ENCODE results near the gene CFAP100.

The CFAP100 gene

DNA sequence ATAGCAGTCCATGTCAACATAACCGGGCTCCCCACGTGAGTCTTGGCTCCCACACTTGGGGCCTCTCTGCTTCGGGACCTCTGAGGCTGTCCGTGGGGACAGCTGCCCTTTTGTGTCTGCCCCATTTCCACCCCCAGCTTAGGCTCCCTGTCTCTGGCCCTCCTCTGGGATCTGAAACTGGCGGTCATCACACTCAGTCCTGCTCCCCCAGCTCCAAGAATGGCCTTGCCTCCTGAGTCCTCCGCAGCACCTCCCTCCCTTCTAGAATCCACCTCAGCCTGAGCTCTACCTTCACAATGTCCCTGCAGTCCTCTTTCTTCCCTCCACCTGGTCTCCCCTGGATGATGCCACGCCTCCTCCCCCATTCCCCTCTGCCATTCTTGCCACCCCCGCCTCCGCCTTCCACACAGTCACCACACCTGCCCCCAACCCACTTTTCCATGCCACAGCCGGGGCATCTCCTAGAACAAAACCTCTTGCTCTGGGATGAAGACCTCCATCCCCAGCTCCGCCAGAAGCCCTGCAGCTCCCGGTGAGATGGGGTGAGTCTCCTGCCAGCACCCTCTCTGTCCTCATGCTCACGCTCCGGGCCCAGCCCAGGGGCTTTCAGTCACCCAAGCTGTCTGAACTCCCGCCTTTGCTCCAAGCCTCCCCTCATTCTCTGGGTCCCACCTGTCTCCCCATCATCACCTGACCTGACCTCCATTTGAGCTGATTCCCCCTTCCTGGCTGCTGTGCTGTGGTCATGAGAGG is 88.0 kb downstream of the CFAP100 start:
- Histone ChIP-seq H3K4me2 (no peak overlapping the region), H3K4me3 (IDR thresholded peaks at IDR 0.05; ENCODE audit: insufficient read depth, low read depth, low read length) (no peak overlapping the region), H3K36me3 (ENCODE audit: insufficient read depth) (no peaks in the 10 kb centered on the region), H3K27ac (no peak overlapping the region), H3K27me3 (ENCODE audit: insufficient read depth, low read depth) (no peaks in the 10 kb centered on the region), H3K79me2 (ENCODE audit: insufficient read depth, low read depth) (no peaks in the 10 kb centered on the region), H2AFZ (ENCODE audit: low read depth) (no peak overlapping the region), H4K20me1 (ENCODE audit: insufficient read depth) (no peaks in the 10 kb centered on the region), H3K9ac (no peak overlapping the region), H3K4me1 (ENCODE audit: low read depth, poor library complexity, severe bottlenecking) (no peaks in the 10 kb centered on the region)
- TF ChIP-seq, protein P1, sequence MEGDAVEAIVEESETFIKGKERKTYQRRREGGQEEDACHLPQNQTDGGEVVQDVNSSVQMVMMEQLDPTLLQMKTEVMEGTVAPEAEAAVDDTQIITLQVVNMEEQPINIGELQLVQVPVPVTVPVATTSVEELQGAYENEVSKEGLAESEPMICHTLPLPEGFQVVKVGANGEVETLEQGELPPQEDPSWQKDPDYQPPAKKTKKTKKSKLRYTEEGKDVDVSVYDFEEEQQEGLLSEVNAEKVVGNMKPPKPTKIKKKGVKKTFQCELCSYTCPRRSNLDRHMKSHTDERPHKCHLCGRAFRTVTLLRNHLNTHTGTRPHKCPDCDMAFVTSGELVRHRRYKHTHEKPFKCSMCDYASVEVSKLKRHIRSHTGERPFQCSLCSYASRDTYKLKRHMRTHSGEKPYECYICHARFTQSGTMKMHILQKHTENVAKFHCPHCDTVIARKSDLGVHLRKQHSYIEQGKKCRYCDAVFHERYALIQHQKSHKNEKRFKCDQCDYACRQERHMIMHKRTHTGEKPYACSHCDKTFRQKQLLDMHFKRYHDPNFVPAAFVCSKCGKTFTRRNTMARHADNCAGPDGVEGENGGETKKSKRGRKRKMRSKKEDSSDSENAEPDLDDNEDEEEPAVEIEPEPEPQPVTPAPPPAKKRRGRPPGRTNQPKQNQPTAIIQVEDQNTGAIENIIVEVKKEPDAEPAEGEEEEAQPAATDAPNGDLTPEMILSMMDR (conservative IDR thresholded peaks at IDR 0.05; ENCODE audit: low read depth, low read length), result no peak

DNA sequence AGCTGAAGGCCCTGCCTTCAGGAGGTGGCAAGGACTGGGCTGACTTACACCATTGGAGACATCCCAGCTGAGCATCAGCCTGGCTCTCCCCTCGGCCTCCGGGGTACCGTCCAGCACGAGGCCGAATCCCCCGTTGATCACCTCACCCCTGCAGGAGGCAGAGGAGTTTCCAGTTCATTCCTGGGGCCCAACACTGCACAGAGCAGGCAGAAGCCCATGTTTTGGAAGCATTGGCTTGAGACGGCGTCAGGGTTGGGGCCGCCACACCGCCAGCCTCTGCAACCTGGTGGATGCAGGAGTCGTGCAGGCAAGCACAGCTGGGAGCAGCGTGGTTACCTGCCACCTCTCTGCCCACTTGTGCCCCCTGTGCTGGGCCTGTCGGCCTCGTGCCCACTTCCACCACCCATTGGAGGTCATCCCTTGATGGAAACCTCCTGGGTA is 88.6 kb downstream of the CFAP100 start:
- Histone ChIP-seq H3K36me3 (ENCODE audit: insufficient read depth) (no peaks in the 10 kb centered on the region), H3K4me2 (no peak overlapping the region), H2AFZ (ENCODE audit: low read depth) (no peak overlapping the region), H3K4me3 (IDR thresholded peaks at IDR 0.05; ENCODE audit: insufficient read depth, low read depth, low read length) (no peak overlapping the region), H3K9ac (no peak overlapping the region), H3K27ac (no peak overlapping the region), H3K79me2 (ENCODE audit: insufficient read depth, low read depth) (no peaks in the 10 kb centered on the region), H3K27me3 (ENCODE audit: insufficient read depth, low read depth) (no peaks in the 10 kb centered on the region), H4K20me1 (ENCODE audit: insufficient read depth) (no peaks in the 10 kb centered on the region), H3K4me1 (ENCODE audit: low read depth, poor library complexity, severe bottlenecking) (no peaks in the 10 kb centered on the region)
- TF ChIP-seq, protein P1 (conservative IDR thresholded peaks at IDR 0.05; ENCODE audit: low read depth, low read length), result no peak

DNA sequence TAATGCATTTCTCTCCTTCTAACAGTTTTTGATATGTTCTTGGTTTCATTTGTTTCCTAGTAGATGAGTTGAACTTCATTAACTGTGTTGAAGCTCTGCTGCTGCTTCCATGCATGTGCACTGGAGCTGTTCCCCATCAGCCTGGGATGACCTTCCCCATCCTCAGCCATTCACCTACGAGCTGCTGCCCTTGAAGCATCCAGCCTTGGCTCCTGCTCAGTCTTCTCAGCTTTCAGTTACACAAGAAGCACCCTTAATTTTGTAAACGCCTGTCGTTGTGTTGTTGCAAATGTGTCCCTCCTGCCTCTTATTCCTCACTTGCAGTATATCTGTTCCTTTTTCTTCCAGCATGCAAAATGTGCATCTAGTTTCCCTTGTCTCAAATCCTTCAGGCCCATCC is 89.4 kb downstream of the CFAP100 start:
- Histone ChIP-seq H3K4me3 (IDR thresholded peaks at IDR 0.05; ENCODE audit: insufficient read depth, low read depth, low read length) (no peak overlapping the region), H2AFZ (ENCODE audit: low read depth) (no peak overlapping the region), H3K36me3 (ENCODE audit: insufficient read depth) (no peaks in the 10 kb centered on the region), H3K9ac (no peak overlapping the region), H4K20me1 (ENCODE audit: insufficient read depth) (no peaks in the 10 kb centered on the region), H3K4me1 (ENCODE audit: low read depth, poor library complexity, severe bottlenecking) (no peaks in the 10 kb centered on the region), H3K79me2 (ENCODE audit: insufficient read depth, low read depth) (no peaks in the 10 kb centered on the region), H3K27ac (no peak overlapping the region), H3K4me2 (no peak overlapping the region), H3K27me3 (ENCODE audit: insufficient read depth, low read depth) (no peaks in the 10 kb centered on the region)
- TF ChIP-seq, protein P1 (conservative IDR thresholded peaks at IDR 0.05; ENCODE audit: low read depth, low read length), result no peak

DNA sequence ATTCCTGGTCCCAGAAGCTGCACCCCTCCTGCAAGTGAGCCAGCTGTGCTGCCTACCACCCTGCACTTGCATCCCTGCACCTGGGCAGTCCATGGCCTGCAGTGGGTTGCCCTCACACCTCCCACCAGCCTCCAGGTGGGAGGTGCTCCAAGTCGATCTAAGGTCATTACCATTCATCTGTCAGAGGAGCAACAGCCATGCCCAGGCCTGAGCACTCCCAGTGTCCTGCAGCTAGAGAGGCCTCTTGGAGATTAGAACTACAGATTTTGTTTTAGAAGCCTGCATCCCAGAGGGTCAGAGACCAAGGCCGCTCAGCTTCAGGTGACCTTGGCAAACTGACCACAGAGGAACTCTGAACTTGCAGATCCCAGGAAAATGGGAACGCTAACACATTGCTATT is 90.0 kb downstream of the CFAP100 start:
- H3K36me3 ChIP-seq (ENCODE audit: insufficient read depth), result no peaks in the 10 kb centered on the region
- no peaks in the 10 kb centered on the region for H3K27me3 ChIP-seq (ENCODE audit: insufficient read depth, low read depth)
- no peaks in the 10 kb centered on the region for H3K4me1 ChIP-seq (ENCODE audit: low read depth, poor library complexity, severe bottlenecking)
- no peak overlapping the region for H3K4me3 ChIP-seq (IDR thresholded peaks at IDR 0.05; ENCODE audit: insufficient read depth, low read depth, low read length)
- no peaks in the 10 kb centered on the region for H4K20me1 ChIP-seq (ENCODE audit: insufficient read depth)
- H3K4me2 ChIP-seq, result no peak overlapping the region
- no peaks in the 10 kb centered on the region for H3K79me2 ChIP-seq (ENCODE audit: insufficient read depth, low read depth)
- TF ChIP-seq, protein P1 (conservative IDR thresholded peaks at IDR 0.05; ENCODE audit: low read depth, low read length), result no peak
- no peak overlapping the region for H3K9ac ChIP-seq
- H3K27ac ChIP-seq, result no peak overlapping the region
- no peak overlapping the region for H2AFZ ChIP-seq (ENCODE audit: low read depth)
